ENCODE data around the gene REXO1. TPM values are rescaled to one million over a fixed set of nuclear protein-coding genes. Genes with fewer than 3 reads are reported as not detected.

The REXO1 gene
- total and polyA plus RNA-seq, 9 of the 15 experiments (the other 6 are each of a cell fraction or from before 2014, with no cell fraction given) = 0.04 to 63.3 (median 15.8) TPM

GRCh38 chr19:1812426-1813191 lies 35.7 kb downstream of the REXO1 start (continued):
- no peak for TF ChIP-seq THAP12 (CRISPR knock-in tag; IDR thresholded peaks at IDR 0.05)
- no peak for TF ChIP-seq SREBF1 (IDR thresholded peaks at IDR 0.05; ENCODE audit: borderline replicate concordance, low read depth, low read length)
- no peak for TF ChIP-seq THRB (CRISPR knock-in tag; conservative IDR thresholded peaks at IDR 0.05)
- no peak for TF ChIP-seq ATF4 (CRISPR knock-in tag; IDR thresholded peaks at IDR 0.05)
- no peak for TF ChIP-seq ZNF277 (CRISPR knock-in tag; IDR thresholded peaks at IDR 0.05; ENCODE audit: borderline replicate concordance)
- no peak for TF ChIP-seq ZC3H8 (IDR thresholded peaks at IDR 0.05)
- TF ChIP-seq CC2D1A (IDR thresholded peaks at IDR 0.05) = no peak
- TF ChIP-seq SRSF7 (optimal IDR thresholded peaks at IDR 0.05; ENCODE audit: low read depth, low read length) = no peak
- TF ChIP-seq ZNF512 (tag; IDR thresholded peaks at IDR 0.05) = no peak
- TF ChIP-seq ZBTB17 (CRISPR knock-in tag; IDR thresholded peaks at IDR 0.05) = 0 out of 2 replicates have a peak, but pooled peaks have one; percentile 27
- peak; percentile 89 for TF ChIP-seq VEZF1 (CRISPR knock-in tag; IDR thresholded peaks at IDR 0.05)
- TF ChIP-seq CREB1 (IDR thresholded peaks at IDR 0.05) = no peak
- peak; percentile 51; the same call in 1 of the 2 replicates for TF ChIP-seq CREB1 (CRISPR knock-in tag; IDR thresholded peaks at IDR 0.05)
- TF ChIP-seq GTF3C2 (IDR thresholded peaks at IDR 0.05; ENCODE audit: borderline replicate concordance, extremely low read depth, insufficient read length) = no peak

All from K562 (cell line).